ENCODE results near the gene PLPPR3.

The PLPPR3 gene

GRCh38 chr19:806815-807421 is 14.8 kb downstream of the PLPPR3 start:
- no peak for DNase-seq

GRCh38 chr19:805600-806550 is 15.9 kb downstream of the PLPPR3 start:
- no peak for DNase-seq

GRCh38 chr19:805166-805551 is 16.6 kb downstream of the PLPPR3 start:
- no peak for DNase-seq

- DNase-seq = no peak
These were observed 17.2 kb downstream of the PLPPR3 start for GRCh38 chr19:804419-805165.

GRCh38 chr19:803686-804418 is 17.9 kb downstream of the PLPPR3 start:
- no peak for DNase-seq

- DNase-seq = no peak
These were observed 18.6 kb downstream of the PLPPR3 start for GRCh38 chr19:803099-803561.

GRCh38 chr19:802498-803098 is 19.2 kb downstream of the PLPPR3 start:
- no peak for DNase-seq

- DNase-seq = no peak
These were observed 19.8 kb downstream of the PLPPR3 start for GRCh38 chr19:801861-802497.

GRCh38 chr19:801030-801860 is 20.5 kb downstream of the PLPPR3 start:
- DNase-seq = no peak

- DNase-seq = no peak
These were observed 21.3 kb downstream of the PLPPR3 start for GRCh38 chr19:800360-801029.

- DNase-seq = no peak
These were observed 22.5 kb downstream of the PLPPR3 start for GRCh38 chr19:799076-799881.

- no peak for DNase-seq
These were observed 23.2 kb downstream of the PLPPR3 start for GRCh38 chr19:798415-799075.

GRCh38 chr19:797528-798414 is 24.0 kb downstream of the PLPPR3 start:
- DNase-seq = peak; percentile 28

GRCh38 chr19:796692-797527 is 24.8 kb downstream of the PLPPR3 start, which contains the start of gene PTBP1:
Gene PTBP1, plus strand, starts transcription at chr19:797452. Its CDS starts 46 bp downstream, at chr19:797498.
- DNase-seq = peak; percentile 98

- no peak for DNase-seq
These were observed 25.8 kb downstream of the PLPPR3 start for GRCh38 chr19:795691-796581.

Data from SHP77 treated with DMSO at 0.1 percent for 48 hours (cell line).